Motor neuron (in vitro differentiated cells): ENCODE measurements around the gene GPRC5A. TPM values are rescaled to one million over a fixed set of nuclear protein-coding genes. Genes with fewer than 3 reads are reported as not detected.

Source experiments
- ATAC-seq, 8 experiments: fragments of 200-7000 bp; cut with Tn5 transposase; replicated peaks in 6 of 8; 2 replicates each; pipeline ENCODE4 v1.8.0; 2021; ENCODE audit warnings: mild to moderate bottlenecking in 8 of 8, moderate library complexity in 8 of 8
- H3K27ac ChIP-seq, 2 donors: fragments of 250-450 bp; sonication (Bioruptor Pico); 2 replicates each; pipeline ENCODE4 v1.9.0; 2021; ENCODE audit warnings: antibody characterized with exemption in 2 of 2, mild to moderate bottlenecking in 2 of 2, moderate library complexity in 1 of 2
- H3K4me1 ChIP-seq, 2 donors: fragments of 250-450 bp; sonication (Bioruptor Pico); replicated peaks in 1 of 2; 2 replicates each; pipeline ENCODE4 v1.6.1; 2021; ENCODE audit warnings: antibody characterized with exemption in 2 of 2, mild to moderate bottlenecking in 2 of 2, moderate library complexity in 1 of 2
- H3K4me3 ChIP-seq, 5 donors: fragments of 250-450 bp; sonication (Bioruptor Pico); 2 replicates each; pipeline ENCODE4 v1.9.0; 2021; ENCODE audit warnings: antibody characterized with exemption in 5 of 5, mild to moderate bottlenecking in 5 of 5, moderate library complexity in 4 of 5
- WGBS, 10 experiments: fragments of 450-650 bp; shearing (Covaris generic); methylation state at CpG; one replicate each; pipeline ENCODE4 v1.0.0; 2022; 5-methylcytosine and 5-hydroxymethylcytosine counted together
- in situ Hi-C, 9 experiments: fragments of 400-800 bp; cut with MboI; loops; one replicate each; pipeline ENCODE4 v1.15.0; 2021; ENCODE audit warnings: low sequenced_read_pairs in 9 of 9, low pct_unique_long_range_greater_than_20kb in 2 of 9; ENCODE audit not compliant: unreplicated experiment in 9 of 9
- total RNA-seq, 8 experiments: library from RNA; unstranded; fragments of 300-600 nt; gene quantifications; 2 replicates each; pipeline versions ENCODE4 v1.2.3 to v1.2.4, GENCODE V29; 2022

The GPRC5A gene
- total RNA-seq, 8 experiments from 2014 or later = 0.21 to 72.8 (median 3.4) TPM

- in situ Hi-C loops = no loop called here
- Histone ChIP-seq H3K4me3 (no peak overlapping the region), H3K4me1 (peaks cover under 1 to 2% of the 10 kb centered on the region in 2 donors), H3K27ac (no peak overlapping the region)
- 33 to 100% (median 75%) methylated on average over 1 of the region's 1 CpG; no CpG with 5 or more reads in 4 of the 10 experiments for WGBS, 10 experiments
- ATAC-seq = no peak
These were observed 48.5 kb downstream of the GPRC5A start for GRCh38 chr12:12939888-12940287.

GRCh38 chr12:12941450-12942350 lies 50.3 kb downstream of the GPRC5A start:
- H3K4me3 ChIP-seq = no peak overlapping the region
- in situ Hi-C loops = no loop called here
- WGBS, 10 experiments = 64 to 100% (median 87%) methylated on average over 2 to 8 of the region's 10 CpGs
- ATAC-seq = peak in 5 of 8 experiments; percentile 25 to 52 (median 46)
- H3K27ac ChIP-seq = no peak overlapping the region
- H3K4me1 ChIP-seq = no peaks in the 10 kb centered on the region

GRCh38 chr12:12943586-12944260 lies 52.4 kb downstream of the GPRC5A start:
- 51 to 100% (median 71%) methylated on average over 1 to 7 of the region's 8 CpGs; no CpG with 5 or more reads in 2 of the 10 experiments for whole genome bisulfite sequencing, 10 experiments
- no peak for ATAC-seq
- no peak overlapping the region for H3K4me3 ChIP-seq
- H3K4me1 ChIP-seq = no peaks in the 10 kb centered on the region
- no peak overlapping the region for H3K27ac ChIP-seq
- in situ Hi-C loops = no loop called here

GRCh38 chr12:12945591-12945990 lies 54.2 kb downstream of the GPRC5A start:
- H3K27ac ChIP-seq = no peak overlapping the region
- no peaks in the 10 kb centered on the region for H3K4me1 ChIP-seq
- H3K4me3 ChIP-seq = no peak overlapping the region
- no peak for ATAC-seq
- in situ Hi-C loops = no loop called here

DNA sequence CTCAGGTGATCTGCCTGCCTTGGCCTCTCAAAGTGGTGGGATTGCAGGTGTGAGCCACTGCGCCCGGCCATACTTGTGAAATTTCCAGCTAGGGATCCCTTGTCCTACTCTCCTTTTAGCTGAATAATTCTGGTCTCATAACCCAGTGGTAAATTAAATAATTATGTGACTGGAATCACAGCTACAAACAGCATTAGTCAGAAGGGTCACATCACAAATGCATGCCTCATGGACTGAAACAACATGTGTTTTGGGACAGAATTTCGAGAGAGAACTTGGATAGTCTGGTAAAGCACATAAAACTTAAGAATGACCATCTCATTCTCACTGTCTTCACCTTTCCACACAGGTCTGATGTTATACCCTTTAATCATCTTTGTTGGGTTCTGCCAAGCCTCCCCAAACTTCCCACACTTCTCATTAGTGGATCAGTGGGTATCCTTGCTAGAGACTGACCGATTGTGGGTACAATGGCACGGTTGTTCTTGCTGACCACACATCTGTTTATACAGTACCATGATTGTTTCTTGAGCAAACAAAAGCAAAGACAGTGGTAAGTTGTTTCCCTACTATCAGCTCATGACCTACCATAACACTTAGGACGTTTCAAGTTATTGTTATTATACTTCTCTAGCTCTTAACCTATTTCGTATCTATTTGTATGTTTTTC lies 55.5 kb downstream of the GPRC5A start:
- H3K4me1 ChIP-seq = no peaks in the 10 kb centered on the region
- peak in 1 of 8 experiments; percentile 26 for ATAC-seq
- in situ Hi-C loops = no loop called here
- 44 to 84% (median 68%) methylated on average over 1 to 7 of the region's 7 CpGs for WGBS, 10 experiments
- no peak overlapping the region for H3K27ac ChIP-seq
- H3K4me3 ChIP-seq = no peak overlapping the region

DNA sequence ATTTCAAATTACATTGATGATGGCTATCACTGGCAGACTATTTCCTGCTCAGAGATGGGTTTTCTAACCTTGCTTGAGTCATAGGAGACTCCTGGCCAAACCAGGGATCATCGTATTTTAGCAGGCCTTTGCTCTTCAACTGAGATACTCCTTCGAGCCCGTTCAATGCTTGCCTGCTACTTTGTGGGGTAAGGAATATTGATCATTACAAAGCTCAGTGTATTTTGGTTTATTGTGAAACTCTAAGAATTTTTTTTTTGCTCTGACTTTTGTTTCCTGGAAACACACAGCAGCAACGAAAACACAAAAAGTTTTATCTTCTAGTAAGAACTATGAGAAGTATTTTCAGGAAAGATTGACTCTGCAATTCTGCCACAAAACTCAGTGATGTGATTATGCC lies 56.5 kb downstream of the GPRC5A start:
- no peak overlapping the region for H3K4me3 ChIP-seq
- in situ Hi-C loops = no loop called here
- WGBS, 10 experiments = 70 to 100% (median 88%) methylated on average over 1 to 4 of the region's 4 CpGs
- no peak overlapping the region for H3K27ac ChIP-seq
- ATAC-seq = no peak
- H3K4me1 ChIP-seq = no peaks in the 10 kb centered on the region

DNA sequence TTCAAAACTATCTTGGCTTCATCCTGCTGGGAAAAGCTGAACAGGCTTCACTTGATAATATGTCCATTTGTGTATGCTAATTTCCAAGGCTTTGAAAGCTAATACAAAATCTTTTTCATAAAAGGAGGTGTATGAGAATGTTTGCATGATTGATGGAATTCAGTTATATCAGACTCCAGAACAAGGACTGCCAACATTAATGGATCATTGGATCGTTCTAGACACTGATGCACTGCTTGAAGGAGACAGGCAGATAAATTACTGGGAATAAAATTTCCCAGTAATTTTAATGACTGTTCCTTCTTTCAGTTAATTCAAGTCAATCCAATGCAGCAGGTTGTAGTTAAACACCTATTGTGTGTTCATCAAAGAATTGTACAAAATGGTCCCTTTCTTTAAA lies 60.1 kb downstream of the GPRC5A start:
- no peak overlapping the region for H3K27ac ChIP-seq
- no peaks in the 10 kb centered on the region for H3K4me1 ChIP-seq
- 50 to 100% (median 92%) methylated on average over 1 of the region's 1 CpG; no CpG with 5 or more reads in 1 of the 10 experiments for WGBS, 10 experiments
- in situ Hi-C loops = no loop called here
- no peak for ATAC-seq
- H3K4me3 ChIP-seq = no peak overlapping the region

DNA sequence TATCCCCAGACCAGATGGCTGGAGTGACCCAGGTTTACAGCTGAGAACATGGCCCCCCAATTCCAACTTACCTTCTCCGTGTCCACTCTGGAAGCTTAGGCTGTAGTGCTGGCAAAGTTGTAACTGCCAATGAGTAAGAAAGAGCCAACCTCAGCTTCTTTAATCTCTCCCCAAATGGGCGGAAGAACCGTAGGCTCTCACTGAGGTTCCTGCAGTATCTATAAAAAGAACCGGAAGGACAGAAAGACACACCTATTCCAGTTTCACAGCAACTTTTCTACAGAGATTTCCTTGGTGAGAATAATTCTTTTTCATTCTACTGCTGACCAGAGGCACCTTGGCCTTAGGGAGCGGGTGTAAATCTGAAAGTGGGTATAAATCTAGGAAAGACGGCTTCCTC lies 60.7 kb downstream of the GPRC5A start, which contains the start of gene GPRC5D:
TSS of gene GPRC5D (minus strand) at position 135 of the 400 bp plus-strand sequence. CDS start 1,786 bp downstream, outside the sequence.
- no peak for ATAC-seq
- in situ Hi-C loops = no loop called here
- Histone ChIP-seq H3K4me3 (no peak within 1 kb of the TSS), H3K4me1 (no peaks in the 10 kb centered on the region), H3K27ac (no peak within 1 kb of the TSS)
- 81 to 100% (median 94%) methylated on average over 2 to 6 of the region's 6 CpGs; no CpG with 5 or more reads in 1 of the 10 experiments for WGBS, 10 experiments

GRCh38 chr12:12954356-12954755 lies 63.0 kb downstream of the GPRC5A start:
- no peaks in the 10 kb centered on the region for H3K4me1 ChIP-seq
- H3K4me3 ChIP-seq = no peak overlapping the region
- no peak overlapping the region for H3K27ac ChIP-seq
- in situ Hi-C loops = no loop called here
- 17 to 89% (median 74%) methylated on average over 1 to 4 of the region's 4 CpGs; no CpG with 5 or more reads in 2 of the 10 experiments for WGBS, 10 experiments
- no peak for ATAC-seq

DNA sequence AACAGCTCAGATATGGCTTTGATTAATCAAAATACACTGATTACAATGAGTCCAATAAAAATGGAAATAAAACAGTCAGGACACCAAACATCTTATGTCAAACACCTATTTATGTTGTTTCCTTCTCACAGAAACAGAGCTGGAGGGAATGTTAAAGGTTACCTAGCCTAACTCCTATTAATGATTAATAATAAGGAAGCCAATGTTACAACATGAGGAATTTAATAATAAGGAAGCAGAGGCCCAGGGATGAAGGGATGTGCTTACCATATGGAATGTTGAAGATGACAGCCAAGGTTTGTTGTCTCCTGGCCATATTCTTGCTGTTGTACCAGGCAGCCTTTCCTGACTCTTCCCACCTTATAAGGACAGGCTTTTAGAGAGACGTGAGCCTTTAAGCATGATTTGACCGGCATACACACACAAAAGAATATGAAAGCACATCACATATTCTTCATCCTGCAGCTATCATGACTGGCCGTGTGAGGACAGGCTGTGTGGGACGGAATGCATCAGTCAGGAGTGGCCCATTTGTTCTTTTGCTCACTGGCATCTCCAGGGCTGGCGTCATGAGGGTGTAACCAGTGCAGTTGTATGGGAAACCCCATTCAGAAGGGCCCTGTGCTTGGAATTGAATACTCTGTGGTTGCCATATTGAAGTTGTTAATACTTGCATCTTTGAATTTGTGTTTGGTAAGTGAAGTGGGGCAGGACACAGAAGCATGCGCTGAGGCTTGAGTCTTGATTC lies 63.7 kb downstream of the GPRC5A start:
- ATAC-seq = peak in 3 of 8 experiments; percentile 32 to 99 (median 86)
- H3K27ac ChIP-seq = no peak overlapping the region
- WGBS, 10 experiments = 60 to 100% (median 79%) methylated on average over 1 to 3 of the region's 6 CpGs; no CpG with 5 or more reads in 3 of the 10 experiments
- H3K4me1 ChIP-seq = no peaks in the 10 kb centered on the region
- in situ Hi-C loops = no loop called here
- H3K4me3 ChIP-seq = no peak overlapping the region

DNA sequence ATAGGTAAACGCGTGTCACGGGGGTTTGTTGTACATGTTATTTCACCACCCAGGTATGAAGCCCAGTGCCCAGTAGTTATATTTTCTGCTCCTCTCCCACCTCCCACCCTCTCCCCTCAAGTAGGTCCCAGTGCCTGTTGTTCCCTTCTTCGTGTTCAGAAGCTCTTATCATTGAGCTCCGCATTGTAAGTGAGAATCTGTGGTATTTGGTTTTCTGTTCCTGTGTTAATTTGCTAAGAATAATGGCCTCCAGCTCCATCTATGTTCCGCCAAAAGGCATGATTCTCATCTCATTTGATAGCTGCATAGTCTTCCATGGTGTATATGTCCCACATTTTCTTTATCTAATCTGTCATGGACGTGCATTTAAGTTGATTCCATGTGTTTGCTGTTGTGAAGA lies 67.5 kb downstream of the GPRC5A start:
- in situ Hi-C loops = no loop called here
- Histone ChIP-seq H3K4me3 (no peak overlapping the region), H3K27ac (no peak overlapping the region), H3K4me1 (peaks cover 2 to 10% of the 10 kb centered on the region in 2 donors)
- ATAC-seq = no peak
- WGBS, 10 experiments = 35 to 100% (median 83%) methylated on average over 2 to 7 of the region's 7 CpGs; no CpG with 5 or more reads in 1 of the 10 experiments

GRCh38 chr12:12960639-12961209 lies 69.4 kb downstream of the GPRC5A start:
- ATAC-seq = peak in 4 of 8 experiments; percentile 37 to 75 (median 60)
- no peak overlapping the region for H3K4me3 ChIP-seq
- in situ Hi-C loops = no loop called here
- H3K27ac ChIP-seq = peak overlapping the region; percentile 44 to 45
- 42 to 100% (median 72%) methylated on average over 2 to 3 of the region's 5 CpGs; no CpG with 5 or more reads in 2 of the 10 experiments for WGBS, 10 experiments
- H3K4me1 ChIP-seq = peaks cover 2 to 10% of the 10 kb centered on the region in 2 donors
